Activated naive CD4-positive, alpha-beta T cell treated with anti-CD3 and anti-CD28 coated beads for 36 hours (primary cell): ENCODE data around the gene HDAC11. TPM values are rescaled to one million over a fixed set of nuclear protein-coding genes. Genes with fewer than 3 reads are reported as not detected.

Experiments used
- CTCF ChIA-PET: fragments of 350-600 bp; sonication (Branson Sonifier 250); formaldehyde crosslinking; loops from one replicate; lab custom pipeline; 2021; ENCODE audit warnings: antibody characterized with exemption; lab: Charles Lee
- DNase-seq: peaks from one replicate; pipeline ENCODE4 v3.0.0-alpha.2; 2020
- H3K27ac Mint-ChIP-seq: one replicate; pipeline ENCODE4 v1.8.0; 2021; ENCODE audit warnings: mild to moderate bottlenecking, mixed read lengths
- H3K27me3 Mint-ChIP-seq: one replicate; pipeline ENCODE4 v1.8.0; 2021; ENCODE audit warnings: low read depth, mixed read lengths
- H3K36me3 Mint-ChIP-seq: one replicate; pipeline ENCODE4 v1.8.0; 2021; ENCODE audit warnings: low read depth, mixed read lengths
- H3K4me1 Mint-ChIP-seq: one replicate; pipeline ENCODE4 v1.8.0; 2021; ENCODE audit warnings: low read depth, mixed read lengths
- H3K4me3 Mint-ChIP-seq: one replicate; pipeline ENCODE4 v1.8.0; 2021; ENCODE audit warnings: mild to moderate bottlenecking, moderate library complexity, mixed read lengths
- H3K9me3 Mint-ChIP-seq: one replicate; pipeline ENCODE4 v1.8.0; 2021; ENCODE audit warnings: mixed read lengths
- intact Hi-C: fragments of 100-400 bp; cut with micrococcal nuclease; formaldehyde crosslinking; loops from one replicate; pipeline ENCODE4 v1.15.1; 2023
- total RNA-seq, 2 experiments: library from RNA; stranded (reverse); gene quantifications; one replicate each; pipeline ENCODE4 v1.2.3, GENCODE V29; 2021

Gene HDAC11
- total RNA-seq, 2 experiments from 2014 or later, result 1.6 to 2.4 TPM

DNA sequence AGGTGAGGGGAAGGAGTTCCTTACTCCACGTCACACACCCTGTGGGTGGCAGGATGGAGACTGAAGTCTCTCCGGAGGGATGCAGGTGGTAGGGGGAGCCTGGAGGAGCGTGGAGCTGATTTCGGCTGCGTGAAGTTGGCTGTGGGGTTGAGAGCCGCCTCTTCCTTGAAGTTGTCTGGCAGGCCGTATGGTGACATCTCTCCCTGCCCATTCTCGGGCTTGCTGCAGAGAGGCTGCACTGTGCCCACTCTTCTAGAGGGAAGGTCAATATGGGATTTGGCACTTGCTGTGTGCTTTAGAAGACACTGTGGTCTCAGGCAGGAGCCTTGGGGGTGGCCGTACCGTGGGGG is 55.4 kb downstream of the HDAC11 start:
- Mint-ChIP-seq H3K36me3 (no peaks in the 10 kb centered on the region), H3K27me3 (peaks cover 5% of the 10 kb centered on the region), H3K9me3 (no peaks in the 10 kb centered on the region), H3K27ac (no peak overlapping the region), H3K4me1 (peaks cover 8% of the 10 kb centered on the region), H3K4me3 (no peak overlapping the region)
- CTCF ChIA-PET, result no interaction called here
- no peak for DNase-seq
- intact Hi-C loops, result no loop called here

DNA sequence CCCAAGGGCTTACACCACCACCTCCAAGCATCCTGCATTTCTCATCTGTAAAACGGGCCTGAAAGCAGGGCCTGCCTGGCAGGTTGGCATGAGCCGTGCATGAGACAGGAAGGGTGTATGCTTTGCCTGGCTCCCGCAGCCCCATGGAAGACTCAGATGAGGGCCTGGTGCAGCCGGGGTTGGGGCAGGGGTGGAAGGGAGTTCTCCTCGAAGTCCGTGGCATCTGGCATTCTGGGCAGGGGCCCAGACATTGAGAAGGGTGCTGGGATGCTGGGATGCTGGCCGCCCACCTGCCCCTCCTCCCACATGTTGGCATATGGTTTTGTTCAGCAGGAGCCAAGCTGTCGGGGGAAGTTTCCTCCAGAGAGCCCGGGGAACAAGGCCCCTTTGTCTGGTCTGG is 55.8 kb downstream of the HDAC11 start:
- Mint-ChIP-seq H3K9me3 (peaks cover 1% of the 10 kb centered on the region), H3K4me3 (no peak overlapping the region), H3K4me1 (peaks cover 8% of the 10 kb centered on the region), H3K36me3 (no peaks in the 10 kb centered on the region), H3K27ac (no peak overlapping the region), H3K27me3 (peaks cover 5% of the 10 kb centered on the region)
- no peak for DNase-seq
- CTCF ChIA-PET, result no interaction called here
- intact Hi-C loops, result no loop called here

DNA sequence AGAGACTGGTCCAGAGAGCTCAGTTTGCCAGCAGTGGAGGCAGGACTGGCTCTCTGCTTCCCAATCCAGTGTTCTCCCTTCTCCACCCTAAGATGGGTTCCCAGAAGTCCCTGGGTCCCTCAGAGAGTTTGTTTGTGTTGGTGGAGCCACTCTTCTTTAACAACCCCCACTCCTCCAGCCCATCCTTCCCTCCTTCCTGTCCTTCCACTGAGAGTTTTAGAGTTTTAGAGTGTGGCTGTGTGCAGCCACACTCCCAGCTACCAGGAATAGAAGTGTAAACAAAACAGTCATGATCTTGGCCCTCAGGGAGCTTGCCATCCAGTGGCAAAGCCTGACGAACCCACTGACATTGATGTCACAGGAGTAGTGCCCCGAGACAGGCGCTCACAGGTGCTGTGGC is 56.3 kb downstream of the HDAC11 start:
- H3K27ac Mint-ChIP-seq, result no peak overlapping the region
- CTCF ChIA-PET, result no interaction called here

DNA sequence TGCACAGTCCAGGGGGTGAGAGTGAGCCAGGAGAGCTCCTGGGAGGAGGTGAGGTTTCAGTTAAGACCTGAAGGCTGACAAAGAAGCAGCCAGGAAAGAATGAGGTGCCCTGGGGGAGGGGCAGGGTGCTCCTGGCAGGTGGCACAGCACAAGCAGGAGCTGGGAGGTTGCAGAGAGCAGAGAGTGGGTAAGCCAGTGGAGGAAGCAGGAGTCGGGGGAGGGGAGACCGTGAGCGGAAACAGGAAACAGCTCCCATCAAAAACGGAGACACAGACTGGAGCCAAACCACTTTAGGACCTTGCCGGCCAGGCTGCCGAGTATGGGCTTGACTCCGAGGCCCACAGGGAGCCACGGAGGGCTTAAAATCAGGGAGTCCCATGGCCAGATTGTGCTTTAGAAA is 56.7 kb downstream of the HDAC11 start:
- no peak overlapping the region for H3K27ac Mint-ChIP-seq
- CTCF ChIA-PET, result no interaction called here
- intact Hi-C loops, result no loop called here

More for the DNA sequence above, 56.3 kb downstream of the HDAC11 start:
- H3K36me3 Mint-ChIP-seq, result no peaks in the 10 kb centered on the region
- DNase-seq, result no peak
- peaks cover 8% of the 10 kb centered on the region for H3K4me1 Mint-ChIP-seq
- H3K9me3 Mint-ChIP-seq, result peaks cover 4% of the 10 kb centered on the region
- H3K4me3 Mint-ChIP-seq, result no peak overlapping the region
- intact Hi-C loops, result no loop called here
- H3K27me3 Mint-ChIP-seq, result peaks cover 6% of the 10 kb centered on the region

DNA sequence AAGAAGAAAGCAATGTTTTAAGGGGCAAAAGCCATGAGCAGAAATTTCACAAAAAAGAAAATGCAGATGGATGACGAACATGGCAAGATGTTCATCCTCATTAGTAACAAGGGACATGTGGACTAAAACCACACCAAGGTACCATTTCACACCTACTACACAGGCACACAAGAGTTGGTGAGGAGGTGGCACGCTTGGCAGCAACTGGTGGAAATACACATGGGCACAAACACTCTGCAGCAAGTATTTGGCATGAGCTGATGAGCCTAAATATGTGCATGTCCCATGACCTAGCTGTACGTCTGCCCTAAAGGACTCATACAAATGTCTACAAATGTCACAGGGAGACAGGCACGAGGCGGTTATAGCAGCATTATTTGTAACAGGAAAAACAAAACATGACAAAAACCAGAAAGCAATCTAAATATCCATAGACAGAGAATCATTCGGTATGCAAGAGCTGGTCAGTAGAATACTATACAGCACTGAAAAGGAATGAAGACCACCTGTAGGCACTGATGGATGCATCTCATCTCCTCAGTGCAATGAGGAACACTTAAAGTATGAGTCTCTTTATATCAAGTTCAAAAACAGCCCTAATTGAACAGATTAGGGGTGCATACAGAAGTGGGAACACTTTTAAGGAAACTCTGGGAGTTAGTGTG is 57.3 kb downstream of the HDAC11 start:
- Mint-ChIP-seq H3K27me3 (peaks cover 6% of the 10 kb centered on the region), H3K9me3 (peaks cover 6% of the 10 kb centered on the region), H3K36me3 (no peaks in the 10 kb centered on the region), H3K4me3 (no peak overlapping the region), H3K27ac (no peak overlapping the region), H3K4me1 (peaks cover 8% of the 10 kb centered on the region)
- CTCF ChIA-PET, result no interaction called here
- intact Hi-C loops, result no loop called here
- DNase-seq, result no peak

More for the DNA sequence above, 56.7 kb downstream of the HDAC11 start:
- H3K4me3 Mint-ChIP-seq, result no peak overlapping the region
- no peaks in the 10 kb centered on the region for H3K36me3 Mint-ChIP-seq
- peaks cover 6% of the 10 kb centered on the region for H3K27me3 Mint-ChIP-seq
- peaks cover 4% of the 10 kb centered on the region for H3K9me3 Mint-ChIP-seq
- no peak for DNase-seq
- H3K4me1 Mint-ChIP-seq, result peaks cover 8% of the 10 kb centered on the region

DNA sequence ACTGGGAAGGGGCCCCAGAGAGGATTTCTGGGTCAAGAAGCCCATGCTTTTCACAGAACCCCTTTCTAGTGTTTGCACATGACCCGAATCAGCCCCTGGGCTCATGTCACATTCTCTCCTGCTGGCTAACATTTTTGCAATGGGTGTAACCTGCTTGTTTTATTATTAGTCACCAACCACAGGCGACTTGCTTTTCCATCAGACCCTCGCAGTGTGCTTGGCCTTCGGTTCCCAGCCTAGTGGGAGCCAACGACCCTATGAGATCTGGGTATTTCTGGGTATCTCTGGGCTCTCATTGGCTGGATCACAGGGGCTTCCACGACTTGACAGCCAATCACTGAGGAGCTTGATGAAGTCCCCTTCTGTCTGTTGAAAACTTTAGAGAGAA is 57.8 kb downstream of the HDAC11 start:
- H3K36me3 Mint-ChIP-seq, result no peaks in the 10 kb centered on the region
- DNase-seq, result no peak
- H3K4me1 Mint-ChIP-seq, result peaks cover 8% of the 10 kb centered on the region
- CTCF ChIA-PET, result no interaction called here
- peaks cover 6% of the 10 kb centered on the region for H3K9me3 Mint-ChIP-seq
- peaks cover 6% of the 10 kb centered on the region for H3K27me3 Mint-ChIP-seq
- no peak overlapping the region for H3K4me3 Mint-ChIP-seq
- H3K27ac Mint-ChIP-seq, result no peak overlapping the region
- intact Hi-C loops, result no loop called here

DNA sequence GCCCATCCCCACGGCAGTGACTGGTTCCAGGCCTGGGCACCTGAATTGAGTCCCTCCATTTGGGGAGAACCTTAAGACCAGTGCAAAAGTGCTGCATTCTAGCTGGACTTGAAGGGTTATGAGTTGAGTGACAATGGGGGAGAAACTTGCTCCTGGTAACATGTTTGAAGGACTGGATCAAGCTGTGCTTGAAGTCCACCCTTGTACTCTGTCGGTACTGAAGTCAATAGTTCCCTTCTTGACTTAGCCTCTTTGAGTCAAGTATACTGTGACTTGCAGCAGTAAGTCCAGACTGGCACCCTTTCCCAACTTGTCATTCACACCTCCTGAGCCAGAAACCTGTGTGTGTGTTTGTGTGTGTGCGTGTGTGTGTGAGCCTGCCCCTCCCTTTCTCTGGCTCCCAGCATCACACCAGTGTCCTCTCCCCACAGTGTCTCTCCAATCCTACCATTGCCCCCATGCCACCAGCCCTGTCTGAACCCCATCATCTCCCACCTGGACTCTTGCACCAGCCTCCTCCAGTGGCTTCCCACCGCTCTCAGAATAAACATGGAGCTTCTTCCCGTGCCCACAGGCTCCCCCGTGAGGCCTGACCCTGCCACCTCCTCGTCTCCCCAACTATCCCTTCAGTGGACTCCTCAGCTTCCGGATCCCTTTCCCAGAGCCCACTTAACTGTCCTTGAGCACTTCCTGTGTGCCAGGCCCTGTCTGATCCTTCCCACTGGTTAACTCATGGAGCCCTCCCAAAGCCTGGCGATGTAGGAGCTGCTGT is 58.6 kb downstream of the HDAC11 start:
- peaks cover 8% of the 10 kb centered on the region for H3K4me1 Mint-ChIP-seq
- DNase-seq, result no peak
- peaks cover 6% of the 10 kb centered on the region for H3K9me3 Mint-ChIP-seq
- peaks cover 6% of the 10 kb centered on the region for H3K27me3 Mint-ChIP-seq
- intact Hi-C loops, result no loop called here
- no peaks in the 10 kb centered on the region for H3K36me3 Mint-ChIP-seq
- H3K27ac Mint-ChIP-seq, result no peak overlapping the region
- no peak overlapping the region for H3K4me3 Mint-ChIP-seq
- CTCF ChIA-PET, result no interaction called here

DNA sequence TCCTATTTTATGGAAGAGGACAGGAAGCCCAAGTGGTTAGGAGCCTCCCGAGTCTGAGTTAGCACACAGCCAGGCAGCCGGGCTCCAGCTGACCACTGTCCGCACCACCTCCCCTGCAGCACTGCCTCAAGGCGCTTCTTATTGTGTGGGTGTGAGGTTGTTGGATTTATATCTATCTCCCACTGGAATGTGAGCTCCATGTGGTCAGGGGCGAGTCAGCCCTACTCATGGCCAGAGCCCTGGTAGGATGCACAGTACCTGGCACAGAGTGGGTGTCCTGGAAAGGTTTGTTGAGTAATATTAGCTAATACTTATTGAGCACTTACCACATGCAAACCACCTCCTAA is 59.2 kb downstream of the HDAC11 start:
- DNase-seq, result no peak
- Mint-ChIP-seq H3K4me1 (peaks cover 12% of the 10 kb centered on the region), H3K27ac (no peak overlapping the region), H3K36me3 (no peaks in the 10 kb centered on the region), H3K27me3 (peaks cover 10% of the 10 kb centered on the region), H3K4me3 (no peak overlapping the region), H3K9me3 (peaks cover 6% of the 10 kb centered on the region)
- CTCF ChIA-PET, result interaction anchor here (0.7 kb wide), 1 partner anchor 43 kb away, joined by 3 read pairs; no protein-coding TSS in a partner anchor
- intact Hi-C loops, result no loop called here

DNA sequence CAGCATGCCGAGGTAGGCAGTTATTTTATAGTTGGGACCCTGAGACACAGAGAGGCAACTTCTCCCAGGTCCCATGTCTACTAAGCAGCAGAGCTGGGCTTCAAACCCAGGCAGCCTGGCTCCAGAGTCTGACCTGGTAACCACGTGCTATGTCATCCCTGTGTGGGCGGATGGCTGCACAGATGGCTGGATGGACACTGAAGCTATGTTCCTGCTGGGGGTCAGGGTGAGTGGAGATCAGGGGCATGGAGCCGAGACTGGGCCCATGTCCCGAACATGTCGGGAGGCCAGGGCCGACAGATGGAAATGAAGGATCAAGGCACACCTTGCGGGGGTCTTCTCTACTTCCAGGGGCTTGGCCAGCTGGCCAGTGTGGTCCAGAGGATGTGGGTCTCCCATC is 59.6 kb downstream of the HDAC11 start:
- Mint-ChIP-seq H3K27ac (no peak overlapping the region), H3K36me3 (no peaks in the 10 kb centered on the region), H3K27me3 (peaks cover 10% of the 10 kb centered on the region), H3K9me3 (peaks cover 6% of the 10 kb centered on the region), H3K4me1 (peaks cover 17% of the 10 kb centered on the region), H3K4me3 (no peak overlapping the region)
- CTCF ChIA-PET, result interaction anchor here (0.7 kb wide), 1 partner anchor 43 kb away, joined by 3 read pairs; no protein-coding TSS in a partner anchor
- intact Hi-C loops, result loop anchor here (5.0 kb wide), 1 partner anchor 108 kb away; no protein-coding TSS in a partner anchor
- no peak for DNase-seq

DNA sequence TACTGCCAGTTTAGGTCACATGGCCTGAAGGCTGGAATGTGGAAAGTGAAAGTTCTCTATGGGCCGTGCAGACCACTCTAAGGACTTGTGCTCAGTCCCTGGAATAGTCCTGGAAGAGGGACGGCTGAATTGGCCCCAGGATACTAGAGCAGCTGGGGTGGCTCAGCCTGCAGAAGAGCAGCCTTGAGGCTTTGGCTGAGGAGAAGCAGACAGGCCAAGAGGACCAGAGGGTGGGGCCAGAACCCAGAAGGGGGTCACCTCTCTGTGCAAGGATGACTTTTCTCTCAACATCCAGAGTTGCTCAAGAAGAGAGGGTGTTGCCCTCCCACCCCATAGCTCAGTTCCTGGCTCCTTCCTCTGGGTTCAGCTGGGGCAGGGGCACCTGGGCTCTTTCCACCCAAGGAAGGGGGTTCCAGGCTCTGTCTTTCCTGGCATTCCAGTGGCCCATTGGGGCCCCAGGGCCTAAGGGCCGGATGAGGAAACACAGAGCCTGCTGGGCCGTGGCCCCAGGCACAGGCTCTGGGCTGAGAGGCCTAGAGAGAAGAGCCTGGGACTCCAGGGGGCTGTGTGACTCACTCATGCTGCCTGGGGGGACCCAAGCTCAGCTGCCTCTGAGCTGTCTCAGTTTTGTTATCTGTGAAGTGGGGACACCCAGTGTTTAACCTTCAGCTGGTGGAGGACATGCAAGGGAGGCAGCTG is 60.3 kb downstream of the HDAC11 start:
- Mint-ChIP-seq H3K9me3 (peaks cover 6% of the 10 kb centered on the region), H3K4me1 (peaks cover 24% of the 10 kb centered on the region), H3K4me3 (no peak overlapping the region), H3K27me3 (peaks cover 18% of the 10 kb centered on the region), H3K27ac (no peak overlapping the region), H3K36me3 (no peaks in the 10 kb centered on the region)
- CTCF ChIA-PET, result interaction anchor here (1.5 to 1.7 kb wide), 2 partner anchors 41 to 45 kb away, joined by 3 to 5 read pairs; no protein-coding TSS in a partner anchor
- no peak for DNase-seq
- intact Hi-C loops, result loop anchor here (5.0 kb wide), 1 partner anchor 107 kb away; no protein-coding TSS in a partner anchor

DNA sequence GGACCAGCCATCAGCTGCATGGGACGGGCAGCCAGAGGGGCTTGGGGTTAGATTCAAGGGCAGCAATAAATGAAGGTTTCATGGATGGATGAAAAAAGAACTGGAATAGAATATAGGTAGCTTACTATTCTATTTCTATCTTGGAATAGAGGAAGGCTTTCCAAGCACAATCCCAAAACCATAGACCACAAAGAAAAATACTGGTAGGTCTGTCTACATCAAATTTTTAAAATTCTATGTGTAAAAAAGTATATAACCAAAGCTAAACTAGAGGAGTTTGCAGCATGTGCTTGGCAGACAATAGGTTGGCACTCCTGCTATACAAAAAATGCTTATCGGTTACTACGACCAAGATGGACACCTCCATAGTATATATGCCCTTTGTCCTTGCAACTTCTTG is 61.6 kb downstream of the HDAC11 start:
- Mint-ChIP-seq H3K4me3 (no peak overlapping the region), H3K4me1 (peaks cover 21% of the 10 kb centered on the region), H3K36me3 (no peaks in the 10 kb centered on the region), H3K27ac (no peak overlapping the region), H3K9me3 (peaks cover 6% of the 10 kb centered on the region), H3K27me3 (peaks cover 17% of the 10 kb centered on the region)
- CTCF ChIA-PET, result interaction anchor here (1.5 to 1.7 kb wide), 2 partner anchors 43 to 46 kb away, joined by 3 to 5 read pairs; no protein-coding TSS in a partner anchor
- intact Hi-C loops, result loop anchor here (5.0 kb wide), 1 partner anchor 106 kb away; no protein-coding TSS in a partner anchor
- DNase-seq, result no peak

DNA sequence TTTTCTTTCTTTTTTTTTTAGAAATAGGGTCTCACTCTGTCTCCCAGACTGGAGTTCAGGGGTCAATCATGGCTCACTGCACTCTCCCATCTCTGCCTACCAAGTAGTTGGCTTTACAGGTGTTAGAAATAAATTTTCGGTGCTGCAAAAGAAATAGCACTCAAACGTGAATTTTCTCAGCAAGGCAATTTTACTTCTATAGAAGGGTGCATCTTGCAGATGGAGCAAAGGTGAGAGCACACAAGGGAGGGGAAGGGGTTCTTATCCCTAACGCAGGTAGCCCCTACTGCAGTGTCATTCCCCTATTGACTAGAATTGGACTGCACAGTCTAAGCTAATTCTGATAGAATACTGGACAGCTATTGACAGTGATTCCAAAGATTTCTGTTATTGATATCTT is 62.0 kb downstream of the HDAC11 start:
- no peak overlapping the region for H3K27ac Mint-ChIP-seq
- intact Hi-C loops, result loop anchor here (5.0 kb wide), 1 partner anchor 105 kb away; no protein-coding TSS in a partner anchor
- peaks cover 6% of the 10 kb centered on the region for H3K9me3 Mint-ChIP-seq
- peaks cover 17% of the 10 kb centered on the region for H3K4me1 Mint-ChIP-seq
- DNase-seq, result no peak
- H3K36me3 Mint-ChIP-seq, result no peaks in the 10 kb centered on the region
- H3K27me3 Mint-ChIP-seq, result peaks cover 16% of the 10 kb centered on the region
- CTCF ChIA-PET, result interaction anchor here (1.7 kb wide), 1 partner anchor 46 kb away, joined by 5 read pairs; no protein-coding TSS in a partner anchor
- H3K4me3 Mint-ChIP-seq, result no peak overlapping the region
